Measurements from ENCODE around the gene MAPK4.

Gene MAPK4

DNA sequence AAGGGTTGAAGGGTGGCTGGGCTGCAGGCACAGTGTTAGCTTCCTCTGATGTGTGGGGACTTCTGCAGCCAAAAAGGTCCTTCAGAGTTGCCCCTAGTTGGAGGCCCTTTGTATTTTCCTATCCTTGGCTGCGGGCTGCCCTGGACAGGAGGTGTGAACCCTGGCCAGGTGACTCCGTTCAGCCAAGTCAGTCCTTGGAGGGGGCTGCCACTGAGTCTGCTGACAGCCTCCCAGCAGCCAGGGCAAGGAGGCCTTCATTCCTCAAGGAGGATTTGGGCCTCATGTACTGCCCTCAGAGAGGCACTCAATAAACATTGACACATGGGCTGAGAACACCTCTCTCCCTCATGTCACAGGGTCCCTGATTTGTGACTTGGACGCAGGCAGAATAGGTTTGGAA, 62.4 kb downstream of the MAPK4 start:
- H3K27me3 ChIP-seq (ENCODE audit: control insufficient read depth, insufficient read depth, low read length, poor library complexity, severe bottlenecking), result no peaks in the 10 kb centered on the region
- H3K36me3 ChIP-seq (ENCODE audit: control insufficient read depth, insufficient read depth, low read length), result no peaks in the 10 kb centered on the region
- H3K27ac ChIP-seq (ENCODE audit: insufficient read depth, low read depth, low read length, poor library complexity, severe bottlenecking), result no peak overlapping the region
- WGBS, 2 experiments, result 90 to 96% methylated on average over 2 to 3 of the region's 3 CpGs
- H3K9me3 ChIP-seq (ENCODE audit: control insufficient read depth, low read length), result no peaks in the 10 kb centered on the region
- H3K4me3 ChIP-seq (ENCODE audit: insufficient read depth, low read depth, low read length), result no peak overlapping the region
- no peaks in the 10 kb centered on the region for H3K4me1 ChIP-seq (ENCODE audit: control insufficient read depth, insufficient read depth, low read length)

DNA sequence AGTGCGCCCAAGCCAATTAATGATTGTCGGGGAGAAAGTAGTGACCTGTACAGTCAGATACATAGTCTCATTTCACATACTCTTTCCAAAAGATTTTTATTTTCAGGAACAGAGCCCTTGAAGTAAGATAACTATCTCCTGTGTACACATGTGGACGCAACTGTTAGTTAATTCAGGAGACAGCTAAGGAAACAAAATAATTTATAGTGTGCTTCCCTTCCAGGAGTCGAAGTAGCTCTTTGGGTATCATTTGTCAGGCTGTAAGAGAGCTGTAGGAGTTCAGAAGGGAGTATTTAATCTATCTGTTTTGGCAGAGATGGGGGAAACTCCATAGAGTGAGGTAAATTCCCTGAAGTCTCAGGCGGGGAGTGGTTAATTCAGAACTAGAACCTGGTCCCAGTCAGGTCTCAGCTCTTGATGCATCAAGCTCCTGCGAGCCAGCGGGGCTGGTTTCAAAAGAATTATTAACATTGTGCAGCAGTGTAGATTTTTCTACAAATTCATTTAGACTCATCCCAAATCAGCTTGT, 63.0 kb downstream of the MAPK4 start:
- Histone ChIP-seq H3K27ac (ENCODE audit: insufficient read depth, low read depth, low read length, poor library complexity, severe bottlenecking) (no peak overlapping the region), H3K4me1 (ENCODE audit: control insufficient read depth, insufficient read depth, low read length) (no peaks in the 10 kb centered on the region), H3K9me3 (ENCODE audit: control insufficient read depth, low read length) (no peaks in the 10 kb centered on the region), H3K27me3 (ENCODE audit: control insufficient read depth, insufficient read depth, low read length, poor library complexity, severe bottlenecking) (no peaks in the 10 kb centered on the region), H3K36me3 (ENCODE audit: control insufficient read depth, insufficient read depth, low read length) (no peaks in the 10 kb centered on the region), H3K4me3 (ENCODE audit: insufficient read depth, low read depth, low read length) (no peak overlapping the region)
- 65 to 69% methylated on average over 7 of the region's 7 CpGs for WGBS, 2 experiments

DNA sequence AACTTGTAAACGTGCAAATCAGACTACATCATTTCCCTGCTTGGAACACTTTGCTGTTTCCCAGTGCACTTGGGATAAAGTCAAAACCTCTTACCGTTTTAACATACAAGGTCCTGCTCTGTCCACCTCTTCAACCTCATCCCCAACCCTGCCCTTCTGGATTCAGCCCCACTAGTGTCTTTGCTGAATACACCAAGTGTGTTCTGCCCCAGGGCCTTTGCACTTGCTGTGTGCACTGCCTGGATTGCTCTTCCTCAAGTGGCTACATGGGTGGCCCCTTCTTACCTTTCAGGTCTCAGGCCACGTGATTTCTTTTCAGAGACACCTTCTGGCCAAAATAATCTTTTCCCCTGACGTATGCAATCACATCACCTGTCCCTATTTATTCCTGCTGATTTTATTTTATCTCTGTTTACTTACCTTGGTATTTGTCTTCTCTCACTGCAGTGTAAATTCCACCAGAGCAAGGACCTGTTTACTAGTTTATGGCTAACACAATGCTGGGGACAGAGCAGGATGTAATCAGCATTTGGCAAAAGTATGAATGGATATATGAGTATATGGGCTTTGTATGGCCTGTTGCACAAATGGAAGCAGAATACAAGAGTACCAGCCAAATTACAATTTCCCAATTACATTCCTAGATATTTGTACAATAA, 63.9 kb downstream of the MAPK4 start:
- Histone ChIP-seq H3K4me1 (ENCODE audit: control insufficient read depth, insufficient read depth, low read length) (no peaks in the 10 kb centered on the region), H3K4me3 (ENCODE audit: insufficient read depth, low read depth, low read length) (no peak overlapping the region), H3K36me3 (ENCODE audit: control insufficient read depth, insufficient read depth, low read length) (no peaks in the 10 kb centered on the region), H3K9me3 (ENCODE audit: control insufficient read depth, low read length) (no peaks in the 10 kb centered on the region), H3K27me3 (ENCODE audit: control insufficient read depth, insufficient read depth, low read length, poor library complexity, severe bottlenecking) (no peaks in the 10 kb centered on the region), H3K27ac (ENCODE audit: insufficient read depth, low read depth, low read length, poor library complexity, severe bottlenecking) (no peak overlapping the region)
- WGBS, 2 experiments, result 92 to 93% methylated on average over 4 of the region's 4 CpGs

DNA sequence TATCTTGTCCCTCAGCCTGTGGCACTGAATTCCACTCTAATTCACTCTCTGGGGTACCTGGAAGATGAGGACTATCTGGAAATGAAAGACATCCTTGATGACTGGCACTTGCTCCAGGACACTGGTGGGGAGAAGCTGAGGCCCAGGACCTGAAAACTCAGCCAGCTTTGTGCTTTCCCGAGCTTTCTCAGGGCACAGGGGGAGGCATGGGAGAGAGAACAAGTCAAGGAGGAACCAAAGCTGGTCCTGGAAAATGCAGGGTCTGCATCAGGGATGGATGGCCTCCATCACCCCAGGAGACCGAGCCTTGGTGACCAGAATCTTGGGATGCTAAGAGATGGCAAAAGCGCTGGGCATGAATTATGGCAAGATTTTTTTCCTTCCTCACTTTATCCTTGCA, 65.1 kb downstream of the MAPK4 start:
- Histone ChIP-seq H3K4me3 (ENCODE audit: insufficient read depth, low read depth, low read length) (no peak overlapping the region), H3K36me3 (ENCODE audit: control insufficient read depth, insufficient read depth, low read length) (no peaks in the 10 kb centered on the region), H3K27me3 (ENCODE audit: control insufficient read depth, insufficient read depth, low read length, poor library complexity, severe bottlenecking) (no peaks in the 10 kb centered on the region), H3K9me3 (ENCODE audit: control insufficient read depth, low read length) (no peaks in the 10 kb centered on the region), H3K27ac (ENCODE audit: insufficient read depth, low read depth, low read length, poor library complexity, severe bottlenecking) (no peak overlapping the region), H3K4me1 (ENCODE audit: control insufficient read depth, insufficient read depth, low read length) (no peaks in the 10 kb centered on the region)
- 94 to 97% methylated on average over 3 of the region's 3 CpGs for whole genome bisulfite sequencing, 2 experiments

DNA sequence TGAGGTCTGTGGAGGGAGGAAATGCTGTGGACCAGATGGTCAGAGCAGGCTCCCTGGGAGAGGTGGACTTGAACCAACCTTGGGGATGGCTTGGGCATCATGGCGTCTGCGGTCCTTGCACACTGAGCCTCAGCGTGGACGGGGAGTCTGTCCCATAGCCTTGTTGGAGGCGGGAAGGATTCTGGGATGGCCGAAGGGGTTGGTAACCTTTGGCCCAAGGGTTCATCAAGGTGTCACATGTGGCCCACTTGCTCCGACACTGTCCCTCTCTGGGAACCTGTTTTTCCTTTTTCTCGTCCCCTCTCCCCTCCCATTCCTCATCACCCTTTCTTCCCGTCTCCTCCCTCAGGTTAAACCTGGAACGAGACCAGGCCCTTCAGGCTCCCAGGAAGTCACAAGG, 66.4 kb downstream of the MAPK4 start:
- Histone ChIP-seq H3K27me3 (ENCODE audit: control insufficient read depth, insufficient read depth, low read length, poor library complexity, severe bottlenecking) (no peaks in the 10 kb centered on the region), H3K27ac (ENCODE audit: insufficient read depth, low read depth, low read length, poor library complexity, severe bottlenecking) (no peak overlapping the region), H3K36me3 (ENCODE audit: control insufficient read depth, insufficient read depth, low read length) (no peaks in the 10 kb centered on the region), H3K9me3 (ENCODE audit: control insufficient read depth, low read length) (no peaks in the 10 kb centered on the region), H3K4me3 (ENCODE audit: insufficient read depth, low read depth, low read length) (no peak overlapping the region), H3K4me1 (ENCODE audit: control insufficient read depth, insufficient read depth, low read length) (no peaks in the 10 kb centered on the region)
- WGBS, 2 experiments, result 93 to 95% methylated on average over 10 of the region's 10 CpGs

DNA sequence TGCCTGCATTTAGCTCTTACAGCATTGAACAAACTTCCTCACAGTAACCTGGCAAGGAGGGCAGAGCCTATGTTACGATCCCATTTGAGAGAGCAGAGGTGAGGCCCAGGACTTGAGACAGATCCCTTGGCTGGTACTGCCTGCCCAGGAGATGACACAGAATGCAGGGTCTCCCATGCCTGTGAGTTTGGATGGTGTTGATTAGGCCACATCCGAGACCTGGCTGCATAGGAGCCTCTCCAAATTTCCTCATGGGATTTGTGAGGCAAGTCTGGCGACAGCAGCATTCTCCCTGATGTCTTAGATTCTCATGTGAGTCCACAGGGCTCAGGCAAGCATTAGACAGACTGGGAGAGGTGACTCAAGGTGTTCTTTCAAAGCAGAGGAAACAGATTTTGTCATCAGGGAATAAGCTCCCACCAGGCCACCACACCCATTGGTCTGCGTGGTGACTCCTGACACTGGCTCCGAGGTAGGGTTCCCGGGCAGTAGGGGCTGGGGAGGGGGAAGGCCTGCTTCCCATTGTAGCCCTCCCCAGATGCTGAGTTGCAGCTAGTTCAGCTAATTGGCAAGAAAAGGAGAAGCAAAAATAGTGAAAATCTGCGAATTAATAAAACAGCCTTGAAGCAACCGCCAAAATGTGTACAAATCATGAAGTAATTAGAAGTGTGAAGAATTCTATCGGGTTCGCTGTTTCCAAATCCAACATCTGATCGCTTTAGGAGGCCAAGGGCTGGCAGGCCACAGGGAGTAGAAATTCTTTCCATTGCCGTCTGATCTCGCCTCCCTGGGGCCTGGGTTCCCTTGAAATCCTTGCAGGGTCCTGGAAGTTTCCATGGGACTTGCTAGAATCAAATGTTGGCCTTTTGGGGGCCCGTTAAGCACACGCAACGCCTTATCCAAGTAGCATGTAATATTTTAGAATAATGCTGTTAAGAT, 68.0 kb downstream of the MAPK4 start:
- H3K9me3 ChIP-seq (ENCODE audit: control insufficient read depth, low read length), result no peaks in the 10 kb centered on the region
- H3K4me1 ChIP-seq (ENCODE audit: control insufficient read depth, insufficient read depth, low read length), result no peaks in the 10 kb centered on the region
- no peak overlapping the region for H3K4me3 ChIP-seq (ENCODE audit: insufficient read depth, low read depth, low read length)
- 88 to 93% methylated on average over 15 to 16 of the region's 16 CpGs for WGBS, 2 experiments
- H3K27me3 ChIP-seq (ENCODE audit: control insufficient read depth, insufficient read depth, low read length, poor library complexity, severe bottlenecking), result no peaks in the 10 kb centered on the region
- H3K27ac ChIP-seq (ENCODE audit: insufficient read depth, low read depth, low read length, poor library complexity, severe bottlenecking), result no peak overlapping the region
- H3K36me3 ChIP-seq (ENCODE audit: control insufficient read depth, insufficient read depth, low read length), result no peaks in the 10 kb centered on the region

DNA sequence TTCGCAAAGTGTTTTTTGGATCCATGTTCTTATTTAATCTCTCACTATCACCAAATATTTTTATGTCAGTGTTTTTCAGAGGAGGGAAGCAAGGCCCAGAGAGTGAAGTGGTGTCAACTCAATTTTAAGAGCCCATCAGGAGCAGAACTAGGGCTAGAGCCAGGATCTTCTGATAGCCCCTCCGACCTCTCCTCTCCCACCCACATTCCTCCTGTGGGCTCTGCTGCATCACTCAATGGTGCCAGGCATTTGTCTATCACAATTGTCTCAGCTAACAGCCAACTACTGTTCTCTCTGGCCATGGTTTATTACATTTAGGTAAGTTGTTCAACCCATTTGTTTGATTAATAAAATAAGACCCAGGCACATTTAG, 68.6 kb downstream of the MAPK4 start:
- Histone ChIP-seq H3K9me3 (ENCODE audit: control insufficient read depth, low read length) (no peaks in the 10 kb centered on the region), H3K27ac (ENCODE audit: insufficient read depth, low read depth, low read length, poor library complexity, severe bottlenecking) (no peak overlapping the region), H3K36me3 (ENCODE audit: control insufficient read depth, insufficient read depth, low read length) (no peaks in the 10 kb centered on the region), H3K4me1 (ENCODE audit: control insufficient read depth, insufficient read depth, low read length) (peaks cover 6% of the 10 kb centered on the region), H3K27me3 (ENCODE audit: control insufficient read depth, insufficient read depth, low read length, poor library complexity, severe bottlenecking) (no peaks in the 10 kb centered on the region), H3K4me3 (ENCODE audit: insufficient read depth, low read depth, low read length) (no peak overlapping the region)
- 94 to 96% methylated on average over 1 to 2 of the region's 2 CpGs for WGBS, 2 experiments

DNA sequence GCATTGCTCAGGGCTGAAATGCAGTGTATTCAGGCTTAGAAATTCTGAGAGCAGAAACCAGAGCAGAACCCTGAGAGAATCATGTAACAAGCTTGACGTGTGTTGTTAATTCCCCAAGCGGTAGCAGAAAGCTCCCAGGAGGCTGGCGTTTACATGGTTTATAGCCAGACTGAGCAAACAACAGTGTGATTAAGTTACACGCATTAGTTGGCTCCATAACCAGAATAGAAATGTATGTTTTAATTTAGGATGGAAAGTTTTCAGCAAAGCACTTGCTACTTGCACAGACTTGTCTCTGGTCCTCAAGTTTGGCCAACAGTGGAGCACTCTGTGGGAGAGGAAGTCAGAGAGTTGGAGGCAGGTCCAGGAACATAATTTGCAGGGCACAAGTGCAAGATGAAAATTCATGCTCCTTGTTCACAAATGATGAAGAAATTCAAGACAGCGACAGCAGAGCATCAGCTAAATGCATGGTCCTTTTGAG, 69.3 kb downstream of the MAPK4 start:
- no peak overlapping the region for H3K27ac ChIP-seq (ENCODE audit: insufficient read depth, low read depth, low read length, poor library complexity, severe bottlenecking)
- no peaks in the 10 kb centered on the region for H3K36me3 ChIP-seq (ENCODE audit: control insufficient read depth, insufficient read depth, low read length)
- no peaks in the 10 kb centered on the region for H3K9me3 ChIP-seq (ENCODE audit: control insufficient read depth, low read length)
- H3K4me3 ChIP-seq (ENCODE audit: insufficient read depth, low read depth, low read length), result no peak overlapping the region
- peaks cover 7% of the 10 kb centered on the region for H3K4me1 ChIP-seq (ENCODE audit: control insufficient read depth, insufficient read depth, low read length)
- WGBS, 2 experiments, result 94 to 96% methylated on average over 5 of the region's 5 CpGs
- H3K27me3 ChIP-seq (ENCODE audit: control insufficient read depth, insufficient read depth, low read length, poor library complexity, severe bottlenecking), result no peaks in the 10 kb centered on the region

DNA sequence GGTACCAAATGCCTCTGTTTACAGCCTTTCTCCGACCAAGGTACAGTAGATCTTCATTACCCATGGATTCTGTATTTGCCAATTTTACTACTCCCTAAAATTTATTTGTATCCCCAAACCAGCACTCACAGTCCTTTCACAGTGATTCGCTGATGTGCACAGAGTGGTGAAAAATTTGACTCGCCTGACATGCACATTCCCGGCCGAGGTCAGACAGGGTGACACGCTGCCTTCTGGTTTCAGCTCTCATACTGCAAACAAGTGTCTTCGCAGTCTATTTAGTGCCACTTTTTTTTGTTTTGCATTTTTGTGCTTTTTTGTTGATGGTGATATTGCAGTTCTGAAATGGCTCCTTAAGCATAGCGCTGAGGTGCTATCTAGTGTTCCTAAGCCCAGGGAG, 71.0 kb downstream of the MAPK4 start:
- no peaks in the 10 kb centered on the region for H3K36me3 ChIP-seq (ENCODE audit: control insufficient read depth, insufficient read depth, low read length)
- no peak overlapping the region for H3K27ac ChIP-seq (ENCODE audit: insufficient read depth, low read depth, low read length, poor library complexity, severe bottlenecking)
- WGBS, 2 experiments, result 96 to 97% methylated on average over 8 of the region's 8 CpGs
- H3K27me3 ChIP-seq (ENCODE audit: control insufficient read depth, insufficient read depth, low read length, poor library complexity, severe bottlenecking), result no peaks in the 10 kb centered on the region
- no peak overlapping the region for H3K4me3 ChIP-seq (ENCODE audit: insufficient read depth, low read depth, low read length)
- no peaks in the 10 kb centered on the region for H3K9me3 ChIP-seq (ENCODE audit: control insufficient read depth, low read length)
- H3K4me1 ChIP-seq (ENCODE audit: control insufficient read depth, insufficient read depth, low read length), result peaks cover 7% of the 10 kb centered on the region

DNA sequence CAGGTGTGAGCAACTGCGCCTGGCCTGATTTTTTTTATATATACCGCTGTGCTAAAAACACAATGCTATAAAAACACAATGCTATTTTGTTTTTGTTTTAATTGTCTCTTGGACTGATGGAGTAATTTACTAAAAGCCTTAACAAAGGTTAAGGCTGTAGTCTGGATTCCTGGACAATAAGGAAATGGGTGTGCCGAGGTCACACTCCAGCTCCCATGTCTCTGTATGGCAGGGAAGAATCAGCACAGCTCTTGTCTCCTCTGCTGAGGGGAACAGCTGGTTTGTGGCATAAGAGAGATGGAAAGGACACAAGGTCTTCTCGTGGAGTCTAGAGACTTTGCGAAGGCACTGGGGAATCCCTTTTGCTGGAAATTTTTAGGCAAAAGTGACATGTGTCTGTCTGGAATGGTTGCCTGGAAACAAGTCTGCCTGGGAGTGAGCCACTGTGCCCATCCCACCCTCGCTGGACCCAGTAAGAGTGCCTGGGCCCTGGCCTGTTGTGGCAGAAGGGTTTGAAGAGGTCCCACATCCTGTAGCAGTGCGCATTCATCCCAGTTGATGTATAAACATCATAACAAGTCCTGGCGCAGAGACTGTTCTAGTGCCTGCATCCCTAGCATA, 73.1 kb downstream of the MAPK4 start:
- H3K4me1 ChIP-seq (ENCODE audit: control insufficient read depth, insufficient read depth, low read length), result peaks cover 7% of the 10 kb centered on the region
- no peaks in the 10 kb centered on the region for H3K27me3 ChIP-seq (ENCODE audit: control insufficient read depth, insufficient read depth, low read length, poor library complexity, severe bottlenecking)
- H3K27ac ChIP-seq (ENCODE audit: insufficient read depth, low read depth, low read length, poor library complexity, severe bottlenecking), result no peak overlapping the region
- 95% methylated on average over 8 of the region's 8 CpGs for WGBS, 2 experiments
- H3K36me3 ChIP-seq (ENCODE audit: control insufficient read depth, insufficient read depth, low read length), result no peaks in the 10 kb centered on the region
- H3K9me3 ChIP-seq (ENCODE audit: control insufficient read depth, low read length), result no peaks in the 10 kb centered on the region
- H3K4me3 ChIP-seq (ENCODE audit: insufficient read depth, low read depth, low read length), result no peak overlapping the region

Data from ectodermal cell (in vitro differentiated cells).